ENCODE measurements around the gene TBC1D16. TPM values are rescaled to one million over a fixed set of nuclear protein-coding genes. Genes with fewer than 3 reads are reported as not detected.

The TBC1D16 gene
- total RNA-seq, 1 experiment from 2014 or later, result 85.8 TPM

GRCh38 chr17:80008848-80009247 lies 26.8 kb downstream of the TBC1D16 start:
- Histone ChIP-seq H2BK15ac (ENCODE audit: low read depth, low read length) (no peak overlapping the region), H3K4me1 (ENCODE audit: insufficient read depth, low read length) (no peaks in the 10 kb centered on the region), H4K20me1 (ENCODE audit: control insufficient read depth, insufficient read depth, insufficient read length) (no peaks in the 10 kb centered on the region), H3K79me1 (ENCODE audit: insufficient read depth, low read depth, low read length, poor library complexity, severe bottlenecking) (no peaks in the 10 kb centered on the region), H2BK120ac (ENCODE audit: low read depth, low read length, poor library complexity, severe bottlenecking) (no peak overlapping the region), H2BK5ac (ENCODE audit: insufficient read length, low read length) (no peak overlapping the region), H2AFZ (ENCODE audit: low read length) (no peak overlapping the region), H3K9ac (ENCODE audit: extremely low read depth, insufficient read length, low read length) (no peak overlapping the region), H3K27me3 (ENCODE audit: insufficient read depth, low read length) (no peaks in the 10 kb centered on the region), H2BK12ac (ENCODE audit: insufficient read length, low read depth, low read length) (no peak overlapping the region), H3K27ac (ENCODE audit: insufficient read length, low read depth, low read length) (no peak overlapping the region), H3K23ac (ENCODE audit: insufficient read length, low read depth, low read length) (no peak overlapping the region), H2BK20ac (ENCODE audit: low read depth, low read length, poor library complexity, severe bottlenecking) (no peak overlapping the region), H3K79me2 (ENCODE audit: insufficient read depth, low read length) (peaks cover 1% of the 10 kb centered on the region; the same call in 1 of the 2 replicates), H3K56ac (ENCODE audit: insufficient read length, low read depth, low read length) (no peak overlapping the region), H3K9me3 (ENCODE audit: control insufficient read depth, low read depth, low read length) (no peaks in the 10 kb centered on the region), H3K14ac (ENCODE audit: insufficient read depth, low read length) (no peak overlapping the region), H4K5ac (ENCODE audit: insufficient read length, low read depth, low read length) (no peak overlapping the region), H4K8ac (replicated peaks; ENCODE audit: insufficient read length, low read depth, low read length) (no peak overlapping the region), H2AK5ac (ENCODE audit: insufficient read length, low read length) (no peak overlapping the region), H3K4me2 (ENCODE audit: insufficient read depth, insufficient read length, low read length) (no peak overlapping the region), H3K18ac (ENCODE audit: insufficient read length, low read depth, low read length) (no peak overlapping the region), H4K91ac (ENCODE audit: insufficient read length, low read depth, low read length) (no peak overlapping the region), H3K23me2 (ENCODE audit: insufficient read length, low read depth, low read length, poor library complexity, severe bottlenecking) (peaks cover 5% of the 10 kb centered on the region), H3T11ph (ENCODE audit: low read length) (no peak overlapping the region), H3K4ac (ENCODE audit: low read depth, low read length) (no peak overlapping the region)
- Mint-ChIP-seq H3K27ac (no peak overlapping the region; a peak in 1 of 7 replicates), H3K36me3 (ENCODE audit: insufficient read depth in 1 of 3, low read depth in 3 of 3) (peaks cover 7 to 22% (median 16%) of the 10 kb centered on the region in 3 experiments; a peak in 6 of 7 replicates), H3K9me3 (no peaks in the 10 kb centered on the region), H3K4me1 (peaks cover 10 to 19% of the 10 kb centered on the region in 2 experiments; a peak in 3 of 4 replicates), H3K27me3 (ENCODE audit: low read depth) (no peaks in the 10 kb centered on the region; the same call in 1 of the 2 replicates), H3K4me3 (no peak overlapping the region)
- no peak for TF ChIP-seq CTCF (conservative IDR thresholded peaks at IDR 0.05)
- no CpG with 5 or more reads among the region's 18 CpGs for WGBS (ENCODE audit: extremely low coverage, insufficient read length, low lambda C conversion rate)
- no peak for DNase-seq
